DMS79 (cell line): ENCODE results near the gene DUSP11.
"Not testable (repeated sequence)": the region's sequence is repeated elsewhere in the genome, so short reads cannot be mapped to it uniquely, and the experiment has no call there.

Experiments used
- DNase-seq: peaks from one replicate; lab custom pipeline; 2025; lab: John Stamatoyannopoulos, UW

Gene DUSP11

DNA sequence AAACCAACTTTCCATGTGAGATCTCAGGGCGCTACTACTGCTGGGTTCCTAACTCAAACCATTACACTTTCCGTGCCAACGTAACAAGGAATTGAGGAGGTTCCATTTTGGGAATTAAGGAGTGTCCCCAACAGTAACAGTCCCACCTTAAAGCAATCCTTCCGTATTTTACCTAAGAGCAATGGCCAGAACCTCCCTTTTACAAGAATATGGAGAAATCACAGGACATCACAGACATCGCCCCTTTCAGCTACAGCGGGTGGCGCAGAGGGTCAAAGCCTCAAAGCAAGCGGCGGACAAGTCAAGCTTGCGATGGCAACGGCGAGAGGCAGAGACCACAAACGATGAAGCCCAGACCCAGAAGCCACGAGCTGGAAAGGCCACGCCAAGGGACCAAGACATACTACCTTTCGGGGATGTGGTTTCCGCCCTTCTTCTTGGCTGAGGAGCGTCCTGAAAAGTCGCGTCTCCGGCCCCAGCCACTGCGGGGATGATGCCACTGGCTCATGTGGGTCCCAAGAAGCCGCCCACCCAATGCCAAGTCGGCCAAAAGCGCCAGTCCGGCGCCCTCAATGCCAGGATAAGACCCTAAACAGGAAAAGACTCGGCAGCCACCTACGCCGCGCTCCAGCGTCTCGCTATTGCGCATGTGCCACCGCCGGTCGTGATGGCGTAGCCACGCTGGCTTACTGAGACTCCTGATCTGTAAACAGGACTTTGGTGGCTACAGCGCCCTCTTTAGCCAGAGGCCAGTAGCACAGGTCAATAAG is at the start of gene DUSP11:
Gene DUSP11, minus strand, starts transcription at position 637 of the 770 bp plus-strand sequence. Its CDS starts 129 bp downstream, at position 508.
- DNase-seq, result peak; percentile 80

DNA sequence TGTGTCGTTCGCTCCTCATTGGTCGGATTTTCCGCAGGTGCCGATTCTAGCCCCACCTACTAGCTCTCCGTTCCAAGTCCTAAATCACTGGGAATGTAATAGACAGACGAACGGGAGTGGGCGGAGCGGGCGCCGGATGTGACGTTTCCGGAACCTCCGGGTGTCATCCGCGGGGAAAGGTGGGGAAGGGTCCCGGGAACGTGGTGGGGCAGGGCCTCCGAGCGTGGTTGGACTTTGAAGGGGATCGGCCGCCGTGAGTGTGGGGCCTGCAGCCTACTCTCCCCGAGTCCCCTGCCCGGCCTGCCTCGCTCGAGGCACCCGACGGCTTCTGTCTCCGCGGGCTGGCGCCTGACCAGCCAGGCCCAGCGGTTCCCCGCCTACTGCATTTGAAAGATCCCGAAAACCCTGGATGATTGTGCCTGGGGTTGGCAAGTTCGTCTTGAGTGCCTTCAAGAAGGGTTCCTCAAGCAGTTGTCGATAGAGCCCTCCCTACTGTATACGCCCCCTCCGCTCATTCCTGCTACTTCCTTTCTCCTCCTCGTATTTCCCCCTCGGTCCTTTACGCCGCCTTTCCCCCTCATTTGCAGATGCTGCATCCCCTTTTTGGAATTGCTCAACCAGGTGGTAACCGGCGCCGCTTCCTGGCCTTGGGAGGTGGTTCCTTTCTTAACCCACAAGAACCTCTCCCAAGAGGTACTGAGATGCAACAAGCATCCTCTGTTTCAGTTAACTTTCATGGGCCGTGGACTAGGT is 49.1 kb upstream of the DUSP11 start, which contains the start of gene STAMBP:
Gene STAMBP, plus strand, starts transcription at position 144 of the 753 bp plus-strand sequence. CDS start 1,896 bp downstream, outside the sequence.
- DNase-seq, result peak; percentile 92

DNA sequence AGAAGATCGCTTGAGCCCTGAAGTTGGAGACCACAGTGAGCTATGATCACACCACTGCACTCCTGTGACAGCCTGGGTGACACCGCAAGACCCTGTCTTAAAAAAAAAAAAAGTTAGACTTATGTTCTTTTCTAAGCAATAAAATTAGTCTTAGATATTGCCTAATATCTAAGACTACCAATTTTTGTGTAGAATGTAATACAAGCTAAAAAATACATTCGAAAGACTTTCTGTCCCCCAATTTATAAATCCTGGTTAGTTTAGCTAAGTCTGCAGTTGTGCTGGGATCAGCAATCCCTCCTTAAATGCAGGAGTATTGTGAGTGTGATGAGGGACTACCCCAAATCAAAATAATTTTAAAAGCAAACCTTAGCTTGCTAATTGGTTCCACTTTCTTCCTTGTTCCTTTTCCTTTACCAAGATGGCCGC is 48.5 kb upstream of the DUSP11 start:
- DNase-seq, result no peak

DNA sequence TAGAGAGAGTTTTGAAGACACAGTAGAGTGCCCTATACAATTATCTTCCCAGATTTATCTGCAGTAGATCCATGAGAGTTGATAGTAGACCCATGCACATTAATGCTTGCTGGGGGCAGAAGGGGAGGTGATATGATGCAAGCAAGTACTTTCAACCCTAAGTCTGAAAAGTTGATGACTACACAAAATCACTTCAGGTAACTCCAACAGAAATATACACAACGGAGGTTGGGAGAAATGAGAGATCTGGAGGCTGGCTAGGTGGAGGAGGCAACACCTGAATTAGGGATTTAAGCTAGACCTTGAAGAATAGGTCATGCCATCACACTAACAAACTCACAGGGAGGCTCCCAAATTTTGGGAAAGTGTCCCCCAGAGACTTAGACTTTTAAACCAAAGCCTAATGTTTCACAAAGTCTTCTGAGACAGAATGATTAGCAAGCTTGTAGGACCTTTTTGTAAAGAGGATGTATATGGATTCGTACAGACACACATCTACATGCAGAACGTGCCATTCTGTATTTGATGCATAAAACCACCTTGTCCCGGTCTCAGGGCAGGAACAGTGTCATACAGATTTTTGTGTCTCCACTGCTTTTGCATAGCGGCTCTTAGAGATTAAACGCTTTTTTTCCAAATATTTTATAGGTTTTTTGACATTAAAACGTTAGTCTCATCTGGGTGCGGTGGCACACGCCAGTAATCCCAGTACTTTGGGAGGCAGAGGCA is 47.9 kb upstream of the DUSP11 start:
- no peak for DNase-seq

DNA sequence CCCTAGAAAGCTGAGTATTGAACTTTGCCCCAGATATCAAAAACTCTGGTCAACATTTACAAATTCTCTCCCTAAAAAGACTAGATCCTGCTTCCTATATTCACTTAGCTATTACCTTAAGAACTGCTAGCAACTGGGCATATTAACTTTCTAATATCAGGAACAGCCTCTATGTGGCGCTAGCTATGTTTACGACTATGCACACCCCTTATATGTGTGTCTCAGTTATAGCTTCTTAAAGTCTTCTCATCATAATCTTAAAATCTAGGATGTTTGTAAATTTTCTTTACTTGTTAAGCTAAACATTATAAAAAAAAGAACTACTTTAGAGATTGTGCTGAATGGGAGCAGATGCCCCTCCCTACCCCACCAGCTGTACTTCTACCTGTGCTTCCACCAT is 47.1 kb upstream of the DUSP11 start:
- no peak for DNase-seq

DNA sequence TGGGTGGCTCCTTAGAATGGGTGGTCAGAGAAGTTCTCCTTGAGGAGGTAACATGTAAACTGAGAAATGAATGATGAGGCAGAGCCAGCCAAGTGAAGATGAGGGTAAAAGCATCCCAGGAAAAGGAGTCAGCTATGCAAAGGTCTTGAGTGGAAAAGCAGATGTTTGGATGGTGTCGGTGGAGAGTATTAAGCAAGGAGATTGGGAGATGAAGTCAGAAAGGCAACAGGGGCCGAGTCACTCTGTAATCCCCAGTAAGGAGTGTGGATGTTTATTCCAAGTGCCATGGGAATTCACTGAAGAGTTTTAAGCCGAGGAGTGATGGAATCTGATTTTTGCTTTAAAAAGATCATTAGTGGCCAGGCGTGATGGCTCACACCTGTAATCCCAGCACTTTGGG is 45.5 kb upstream of the DUSP11 start:
- no peak for DNase-seq

DNA sequence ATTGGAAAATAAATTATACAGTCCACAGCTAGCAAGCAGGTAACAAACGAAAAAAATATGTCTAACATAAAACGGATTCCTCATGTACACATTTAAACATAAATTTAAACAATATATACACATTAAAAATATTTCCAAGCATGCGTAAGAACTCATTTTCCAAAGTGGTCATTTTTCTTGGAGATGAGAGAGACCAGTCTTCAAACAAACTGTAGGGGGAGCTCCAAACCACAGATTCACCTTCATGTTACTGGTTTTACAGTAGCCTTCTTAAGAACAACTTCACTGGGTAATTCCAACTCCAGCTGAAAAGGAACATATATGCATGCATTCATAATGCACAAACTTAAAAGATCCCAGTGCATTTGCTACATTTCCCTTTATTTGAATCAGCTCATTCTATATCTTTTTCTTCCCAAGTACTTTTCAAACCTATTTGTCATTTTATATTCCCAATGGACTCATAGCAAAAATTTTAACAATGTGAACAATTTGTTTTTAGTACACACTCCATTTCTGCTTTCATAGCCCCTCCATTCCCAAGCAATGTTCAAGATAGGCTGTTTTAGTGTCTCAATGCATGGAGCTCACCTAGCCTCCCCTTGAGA is 44.1 kb upstream of the DUSP11 start:
- peak; percentile 61 for DNase-seq

DNA sequence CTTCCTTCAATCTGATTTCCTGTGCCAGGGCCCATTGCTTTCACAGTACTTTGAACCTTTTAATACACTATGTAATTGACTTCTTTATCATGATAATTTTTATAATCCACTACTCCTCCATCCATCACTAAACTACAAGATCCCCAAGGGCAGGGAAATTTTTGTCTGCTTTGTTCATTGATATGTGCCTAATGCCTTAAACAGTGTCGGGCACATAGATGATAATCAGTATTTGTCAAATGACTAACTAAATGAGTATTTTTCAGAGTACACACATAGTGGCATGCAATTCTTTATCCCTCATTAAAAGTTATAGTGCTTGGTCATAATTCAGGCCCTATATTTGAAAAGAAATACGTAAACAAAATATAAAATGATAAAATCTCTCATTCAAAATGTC is 43.5 kb upstream of the DUSP11 start:
- DNase-seq, result no peak

DNA sequence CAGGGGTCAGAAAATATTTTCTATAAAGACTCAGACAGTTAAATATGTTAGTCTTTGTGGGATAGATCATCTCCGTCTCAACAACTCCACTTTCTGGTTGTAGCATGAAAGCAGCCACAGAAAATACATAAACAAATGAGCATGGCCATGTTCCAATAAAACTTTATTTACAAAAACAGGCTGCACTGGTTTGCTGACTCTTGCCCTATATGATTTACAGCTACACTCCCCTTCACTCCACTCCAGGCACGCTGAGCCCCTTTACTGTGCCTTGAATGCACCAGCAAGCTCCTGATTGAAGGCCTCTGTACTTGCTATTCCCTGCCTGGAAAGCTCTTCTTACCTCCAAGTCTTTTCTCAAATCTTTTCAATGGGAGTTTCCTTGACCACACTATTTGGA is 43.1 kb upstream of the DUSP11 start:
- no peak for DNase-seq

DNA sequence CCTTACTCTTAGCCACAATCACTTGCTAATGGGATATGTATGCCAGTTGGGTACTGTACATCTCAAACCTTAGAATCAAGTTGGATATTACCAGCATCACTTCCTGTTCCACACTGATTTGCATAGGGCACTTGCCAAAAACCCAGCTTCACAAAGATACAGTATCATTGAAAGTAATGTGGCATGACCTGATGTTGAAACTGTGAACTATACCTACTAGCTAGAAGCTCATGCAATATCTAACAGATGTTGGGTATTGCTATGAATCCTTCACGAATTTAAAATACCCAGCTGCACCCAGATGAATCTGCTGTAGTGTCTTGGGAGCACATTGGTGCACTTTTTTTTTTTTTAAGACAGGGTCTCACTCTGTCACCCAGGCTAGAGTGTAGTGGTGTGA is 42.4 kb upstream of the DUSP11 start:
- no peak for DNase-seq

DNA sequence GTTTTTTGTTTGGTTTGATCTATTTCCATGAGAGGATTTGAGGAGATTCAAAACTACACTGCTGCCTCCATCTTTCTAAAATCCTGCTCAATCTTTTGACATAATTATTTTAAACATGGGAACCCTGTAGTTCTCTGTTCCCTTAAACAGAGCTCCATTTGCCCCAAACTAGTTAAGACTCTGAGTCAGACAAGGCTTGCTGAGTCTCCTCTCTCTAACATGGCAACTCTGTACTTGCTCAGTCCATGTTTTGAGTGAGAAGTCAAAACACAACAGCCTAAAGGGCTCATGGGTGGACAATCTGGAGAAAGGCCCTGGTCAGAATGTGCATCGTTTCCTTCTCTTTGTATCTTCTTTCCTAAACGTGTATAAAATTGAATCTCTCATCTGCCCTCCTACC is 41.8 kb upstream of the DUSP11 start:
- DNase-seq, result no peak

DNA sequence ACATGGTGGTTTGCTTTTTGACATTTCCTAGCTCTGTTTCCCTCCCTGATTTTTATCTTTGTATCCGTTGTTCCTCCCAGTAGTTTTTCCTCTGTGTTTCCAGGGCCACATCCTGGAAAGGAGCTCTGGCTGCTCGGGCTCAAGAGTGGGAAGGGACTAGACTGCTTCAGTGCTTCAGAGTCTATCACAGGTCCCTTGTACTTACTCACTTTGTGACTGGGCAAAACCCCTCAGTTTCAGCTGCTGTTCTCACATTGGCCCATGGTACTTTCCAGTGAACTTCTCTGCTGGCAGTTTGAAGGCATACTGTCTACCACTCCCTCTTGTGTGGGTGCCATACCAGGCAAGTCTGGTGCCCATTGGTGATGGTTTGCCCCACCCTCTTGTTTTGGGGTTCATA is 41.3 kb upstream of the DUSP11 start:
- no peak for DNase-seq

DNA sequence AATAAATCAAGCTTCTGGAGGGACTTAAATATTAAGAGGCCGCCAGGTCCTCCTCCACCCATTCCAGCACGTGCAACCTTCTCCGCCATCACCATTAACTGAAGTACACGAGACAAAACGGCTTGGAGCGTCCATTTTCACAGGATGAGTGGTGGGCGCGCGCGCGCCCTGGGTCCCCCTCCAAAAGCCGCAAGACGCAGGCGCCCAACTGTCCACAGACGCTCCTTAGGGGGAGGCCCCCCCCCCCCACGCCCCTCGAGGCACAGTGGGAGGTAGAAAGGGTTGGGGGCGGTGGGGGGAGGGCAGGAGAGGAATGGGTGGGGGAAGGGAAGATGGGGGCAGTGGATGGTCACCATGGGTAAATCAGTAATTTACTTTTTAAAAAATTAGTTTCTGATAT is 38.4 kb upstream of the DUSP11 start:
- no peak for DNase-seq

DNA sequence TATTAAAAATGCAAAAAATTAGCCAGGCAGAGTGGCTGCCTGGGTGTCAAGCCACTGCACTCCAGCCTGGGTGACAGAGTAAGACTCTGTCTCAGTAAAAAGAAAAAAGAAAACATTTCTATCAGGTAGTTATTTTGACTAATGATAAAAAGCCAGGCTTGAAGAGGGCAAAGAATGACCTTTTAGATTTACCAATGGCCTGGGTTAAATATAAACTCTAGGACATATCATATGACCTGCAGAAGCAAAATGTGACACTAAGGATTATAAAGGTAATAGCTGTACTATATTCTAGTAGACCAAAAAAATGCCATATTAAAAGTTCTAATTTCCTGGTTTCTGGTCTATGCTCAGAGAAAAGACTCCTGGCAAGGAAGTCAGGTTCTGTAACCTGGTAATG is 32.7 kb upstream of the DUSP11 start:
- DNase-seq, result no peak

DNA sequence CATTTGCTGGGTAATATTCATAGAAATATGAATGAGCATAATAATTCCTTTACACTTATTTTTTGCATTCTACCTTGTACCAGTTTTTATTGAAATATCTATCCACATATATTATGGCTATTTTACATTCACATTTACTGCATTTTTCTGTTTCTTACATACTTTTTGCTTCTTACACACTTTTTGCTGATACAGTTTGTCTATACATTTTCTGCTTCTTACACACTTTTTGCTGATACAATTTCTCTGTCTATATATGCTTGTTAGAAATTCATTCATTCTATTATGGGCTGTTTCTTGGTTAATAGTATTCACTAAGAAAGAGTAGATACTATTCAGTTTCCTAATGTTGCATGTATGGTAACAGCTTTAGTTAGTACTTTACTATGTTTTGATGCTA is 32.0 kb upstream of the DUSP11 start:
- DNase-seq, result no peak

DNA sequence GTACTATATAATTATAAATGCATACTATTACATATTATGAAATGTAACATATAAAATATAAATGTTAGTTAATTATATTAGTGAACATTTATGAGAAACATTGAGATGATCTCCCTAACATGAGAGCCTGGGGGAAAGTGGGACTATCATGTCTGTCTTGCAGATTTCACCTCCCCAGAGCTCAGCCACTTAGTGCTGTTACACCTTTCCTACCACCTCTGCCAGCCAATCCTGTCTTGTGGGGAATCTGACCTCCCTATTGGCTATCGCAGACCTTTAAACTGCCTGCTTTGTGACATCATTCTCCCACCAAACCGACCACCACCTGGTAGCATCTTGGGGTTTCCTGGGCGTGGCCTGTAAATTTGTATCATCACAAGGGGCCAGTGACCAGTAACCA is 4.0 kb upstream of the DUSP11 start, which contains the start of gene C2orf78:
Gene C2orf78, plus strand, starts transcription at position 301 of the 400 bp plus-strand sequence. CDS start 127 bp downstream, outside the sequence.
- not testable (repeated sequence) for DNase-seq

DNA sequence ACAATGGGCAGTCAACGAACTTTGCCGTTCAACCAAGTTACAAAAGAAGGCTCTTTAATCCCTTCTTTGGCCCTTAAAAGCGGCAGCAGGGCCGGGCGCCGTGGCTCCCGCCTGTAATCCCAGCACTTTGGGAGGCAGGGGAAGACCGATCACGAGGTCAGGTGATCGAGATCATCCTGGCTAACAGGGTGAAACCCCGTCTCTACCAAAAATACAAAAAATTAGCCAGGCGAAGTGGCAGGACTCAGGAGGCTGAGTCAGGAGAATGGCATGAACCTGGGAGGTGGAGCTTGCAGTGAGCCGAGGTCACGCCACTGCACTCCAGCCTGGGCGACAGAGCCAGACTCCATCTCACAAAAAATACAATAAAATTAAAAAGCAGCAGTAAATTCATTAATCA is 3.5 kb upstream of the DUSP11 start:
- DNase-seq, result not testable (repeated sequence)

DNA sequence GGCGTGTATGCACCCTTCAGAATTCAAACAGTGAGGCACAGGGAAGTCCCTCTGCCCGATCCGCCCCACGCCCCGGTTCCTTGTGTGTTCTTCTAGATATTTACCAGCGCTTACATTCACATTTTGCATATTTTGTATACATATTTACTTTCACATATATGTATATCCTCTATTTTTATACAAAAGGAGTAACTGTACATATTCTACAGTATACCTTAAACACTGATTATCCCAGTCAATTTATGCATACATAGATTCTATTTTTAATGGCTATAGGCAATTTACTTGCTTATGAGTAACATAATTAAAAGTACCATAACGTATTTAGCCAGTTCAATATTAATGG is 307 bp upstream of the DUSP11 start:
- DNase-seq, result no peak

DNA sequence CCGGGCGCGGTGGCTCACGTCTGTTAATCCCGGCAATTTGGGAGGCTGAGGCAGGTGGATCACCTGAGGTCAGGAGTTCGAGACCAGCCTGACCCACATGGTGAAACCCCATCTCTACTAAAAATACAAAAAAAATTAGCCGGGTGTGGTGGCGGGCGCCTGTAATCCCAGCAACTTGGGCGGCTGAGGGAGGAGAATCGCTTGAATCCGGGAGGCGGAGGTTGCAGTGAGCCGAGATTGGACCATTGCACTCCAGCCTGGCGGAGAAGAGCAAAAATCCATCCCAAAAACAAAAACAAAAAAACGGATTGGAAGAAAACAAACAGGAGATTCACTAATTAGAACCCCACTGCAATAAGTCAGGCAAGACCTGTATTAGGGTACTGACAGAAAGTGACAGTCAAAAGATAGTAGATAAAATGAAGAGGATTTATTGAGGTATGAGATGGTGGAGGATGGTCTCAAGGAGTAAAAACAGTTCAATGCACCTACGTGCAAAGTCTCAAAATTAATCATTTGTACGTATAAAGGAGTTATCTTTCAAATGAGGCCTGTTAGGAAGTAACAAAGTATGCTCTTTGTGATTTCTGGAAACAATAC is 936 bp downstream of the DUSP11 start:
- not testable (repeated sequence) for DNase-seq

DNA sequence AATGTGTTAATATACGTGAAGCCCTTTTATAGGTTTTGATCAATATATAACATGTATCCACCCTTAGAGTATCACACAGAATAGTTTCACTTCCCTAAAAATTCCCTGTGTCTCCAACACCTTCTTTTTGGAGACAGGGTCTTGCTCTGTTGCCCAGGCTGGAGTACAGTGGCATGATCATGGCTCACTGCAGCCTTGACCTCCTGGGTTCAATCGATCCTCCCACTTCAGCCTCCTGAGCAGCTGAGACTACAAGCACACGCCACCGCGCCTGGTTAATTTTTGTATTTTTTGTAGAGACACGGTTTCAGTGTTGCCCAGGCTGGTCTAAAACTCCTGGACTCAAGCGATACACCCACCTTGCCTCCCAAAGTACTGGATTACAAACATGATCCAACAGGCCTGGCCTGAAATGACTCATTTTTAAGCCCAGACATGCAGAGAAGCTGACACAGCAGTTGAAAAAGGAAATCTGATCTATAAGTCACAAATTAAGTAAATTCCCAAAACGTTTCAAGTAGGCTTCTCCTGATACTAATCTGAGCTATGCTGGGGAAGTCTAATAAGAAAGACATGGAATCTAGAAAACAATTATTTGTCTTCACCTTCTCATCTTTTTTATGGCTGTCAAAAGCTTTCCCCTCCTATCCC is 2.9 kb downstream of the DUSP11 start:
- no peak for DNase-seq

DNA sequence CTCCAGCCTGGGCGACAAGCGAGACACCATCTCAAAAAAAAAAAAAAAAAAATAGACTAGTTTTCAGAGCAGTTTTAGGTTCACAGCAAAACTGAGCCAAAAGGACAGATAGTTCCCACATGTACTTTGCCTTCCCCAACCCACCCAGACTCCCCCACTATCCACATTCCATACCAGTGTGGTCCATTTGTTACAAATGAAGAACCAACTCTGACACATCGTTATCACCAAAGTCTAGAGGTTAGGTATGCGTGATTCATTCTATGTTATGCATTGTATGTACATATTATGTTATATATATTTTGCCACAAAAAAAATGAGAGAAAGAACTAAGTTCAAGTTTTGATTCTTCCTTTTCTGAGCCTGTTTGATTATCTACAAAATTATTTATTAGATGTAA is 3.5 kb downstream of the DUSP11 start:
- no peak for DNase-seq
